ENCODE data around the gene DDIT4. TPM values are rescaled to one million over a fixed set of nuclear protein-coding genes. Genes with fewer than 3 reads are reported as not detected.
"Not testable (repeated sequence)": the region's sequence is repeated elsewhere in the genome, so short reads cannot be mapped to it uniquely, and the experiment has no call there.

The DDIT4 gene, protein sequence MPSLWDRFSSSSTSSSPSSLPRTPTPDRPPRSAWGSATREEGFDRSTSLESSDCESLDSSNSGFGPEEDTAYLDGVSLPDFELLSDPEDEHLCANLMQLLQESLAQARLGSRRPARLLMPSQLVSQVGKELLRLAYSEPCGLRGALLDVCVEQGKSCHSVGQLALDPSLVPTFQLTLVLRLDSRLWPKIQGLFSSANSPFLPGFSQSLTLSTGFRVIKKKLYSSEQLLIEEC
- 87.2 TPM for total RNA-seq

DNA sequence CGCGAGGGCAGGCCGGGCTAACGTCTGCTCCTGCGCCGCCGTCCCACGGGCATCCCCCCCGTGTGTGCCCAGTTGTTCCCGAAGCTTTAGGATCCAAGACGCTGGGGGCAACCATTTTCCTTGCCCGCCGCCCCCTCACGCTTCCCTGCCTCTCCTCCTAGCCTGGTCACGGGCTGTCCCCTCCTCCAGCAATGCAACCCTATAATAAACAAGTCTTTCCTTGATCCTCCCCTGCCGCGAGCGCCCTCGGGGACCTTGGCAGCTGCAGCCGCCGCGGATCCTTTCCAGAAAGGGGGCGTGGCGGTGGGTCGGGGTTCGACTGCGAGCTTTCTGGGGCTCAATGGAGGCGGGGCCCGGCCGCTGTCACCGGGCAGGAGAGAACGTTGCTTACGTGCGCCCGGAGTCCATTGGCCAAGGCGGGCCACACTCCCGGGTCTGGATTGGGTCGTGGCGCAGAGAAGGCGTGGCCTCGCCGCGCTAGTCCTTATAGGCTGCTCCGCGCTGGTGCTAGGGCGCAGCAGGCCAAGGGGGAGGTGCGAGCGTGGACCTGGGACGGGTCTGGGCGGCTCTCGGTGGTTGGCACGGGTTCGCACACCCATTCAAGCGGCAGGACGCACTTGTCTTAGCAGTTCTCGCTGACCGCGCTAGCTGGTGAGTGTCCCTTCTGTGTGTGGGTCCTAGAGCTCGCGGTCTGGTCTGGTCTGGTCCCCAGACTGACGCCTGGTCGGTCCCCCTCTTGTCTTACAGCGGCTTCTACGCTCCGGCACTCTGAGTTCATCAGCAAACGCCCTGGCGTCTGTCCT is at the start of gene DDIT4:
DDIT4 (plus strand) TSS at position 515 of the 803 bp plus-strand sequence. CDS start 293 bp downstream, outside the sequence.
- peak within 1 kb of the TSS; percentile 97 for H3K27ac ChIP-seq (ENCODE audit: low read depth, low read length)
- peak within 1 kb of the TSS; percentile 99 for H3K9ac ChIP-seq (ENCODE audit: low read depth in 1 of 3, low read length in 3 of 3)
- peaks cover 24 to 47% (median 46%) of the 10 kb centered on the region in 3 donors for H3K4me1 ChIP-seq (ENCODE audit: control insufficient read depth in 3 of 3, insufficient read depth in 3 of 3, low read length in 3 of 3)
- H3K36me3 ChIP-seq (ENCODE audit: control insufficient read depth in 3 of 3, insufficient read depth in 3 of 3, low read length in 3 of 3): peaks cover 9 to 13% (median 10%) of the 10 kb centered on the region in 3 donors
- H3K27me3 ChIP-seq (ENCODE audit: control insufficient read depth in 3 of 3, insufficient read depth in 3 of 3, low read length in 3 of 3): no peaks in the 10 kb centered on the region
- H3K4me3 ChIP-seq (ENCODE audit: low read length in 3 of 3): peak within 1 kb of the TSS; percentile 95 to 100 (median 98)
- H3K9me3 ChIP-seq (ENCODE audit: control insufficient read depth in 3 of 3, low read length in 3 of 3): no peaks in the 10 kb centered on the region

DNA sequence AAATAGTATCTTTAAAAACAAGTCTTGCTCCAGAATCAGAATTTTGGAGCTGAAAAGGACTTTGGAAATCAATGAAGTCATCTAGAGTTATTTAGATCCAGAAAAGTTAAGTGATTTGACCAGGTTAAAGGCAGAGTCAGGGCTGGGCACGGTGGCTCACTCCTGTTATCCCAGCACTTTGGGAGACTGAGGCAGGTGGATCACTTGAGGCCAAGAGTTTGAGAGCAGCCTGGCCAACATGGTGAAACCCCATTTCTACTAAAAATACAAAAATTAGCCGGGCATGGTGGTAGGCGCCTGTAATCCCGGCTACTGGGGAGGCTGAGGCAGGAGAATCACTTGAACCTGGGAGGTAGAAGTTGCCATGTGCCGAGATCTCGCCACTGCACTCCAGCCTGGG is 49.5 kb upstream of the DDIT4 start:
- not testable (repeated sequence) for H3K9ac ChIP-seq (ENCODE audit: low read depth in 1 of 3, low read length in 3 of 3); H3K36me3 ChIP-seq (ENCODE audit: control insufficient read depth in 3 of 3, insufficient read depth in 3 of 3, low read length in 3 of 3); H3K4me3 ChIP-seq (ENCODE audit: low read length in 3 of 3); H3K27me3 ChIP-seq (ENCODE audit: control insufficient read depth in 3 of 3, insufficient read depth in 3 of 3, low read length in 3 of 3); H3K9me3 ChIP-seq (ENCODE audit: control insufficient read depth in 3 of 3, low read length in 3 of 3); H3K27ac ChIP-seq (ENCODE audit: low read depth, low read length)
- peaks cover 19 to 43% (median 25%) of the 10 kb centered on the region in 3 donors for H3K4me1 ChIP-seq (ENCODE audit: control insufficient read depth in 3 of 3, insufficient read depth in 3 of 3, low read length in 3 of 3)

DNA sequence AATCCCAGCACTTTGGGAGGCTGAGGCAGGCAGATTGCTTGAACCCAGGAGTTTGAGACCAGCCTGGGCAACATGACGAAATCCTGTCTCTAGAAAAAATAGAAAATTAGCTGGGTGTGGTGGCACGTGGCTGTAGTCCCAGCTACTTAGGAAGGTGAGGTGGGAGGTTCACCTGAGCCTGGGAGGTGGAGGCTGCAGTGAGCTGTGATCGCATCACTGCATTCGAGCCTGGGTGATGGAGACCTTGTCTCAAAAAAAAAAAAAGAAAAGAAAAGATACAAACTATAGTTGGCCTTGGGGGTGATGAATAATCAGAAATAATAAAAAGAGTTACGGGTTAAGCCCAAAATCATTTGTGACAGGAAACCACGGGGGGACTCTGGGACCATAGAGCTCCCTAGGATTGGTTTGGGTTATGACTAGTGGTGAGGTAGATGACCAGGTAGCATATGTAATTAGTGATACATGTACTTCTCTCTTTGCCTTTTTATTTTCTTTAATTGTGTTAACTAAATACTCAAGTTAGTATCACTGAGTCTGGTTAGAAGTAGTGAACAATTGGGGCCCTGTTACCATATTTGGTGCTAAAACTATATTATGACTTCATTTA is 47.2 kb upstream of the DDIT4 start:
- Histone ChIP-seq H3K4me3 (ENCODE audit: low read length in 3 of 3) (no peak overlapping the region), H3K27me3 (ENCODE audit: control insufficient read depth in 3 of 3, insufficient read depth in 3 of 3, low read length in 3 of 3) (no peaks in the 10 kb centered on the region), H3K4me1 (ENCODE audit: control insufficient read depth in 3 of 3, insufficient read depth in 3 of 3, low read length in 3 of 3) (peaks cover 28 to 51% (median 41%) of the 10 kb centered on the region in 3 donors), H3K36me3 (ENCODE audit: control insufficient read depth in 3 of 3, insufficient read depth in 3 of 3, low read length in 3 of 3) (peaks cover 6 to 11% (median 11%) of the 10 kb centered on the region in 3 donors), H3K9me3 (ENCODE audit: control insufficient read depth in 3 of 3, low read length in 3 of 3) (no peaks in the 10 kb centered on the region), H3K27ac (ENCODE audit: low read depth, low read length) (no peak overlapping the region), H3K9ac (ENCODE audit: low read depth in 1 of 3, low read length in 3 of 3) (no peak overlapping the region)

- Histone ChIP-seq H3K4me1 (ENCODE audit: control insufficient read depth in 3 of 3, insufficient read depth in 3 of 3, low read length in 3 of 3) (peaks cover 28 to 48% (median 39%) of the 10 kb centered on the region in 3 donors), H3K36me3 (ENCODE audit: control insufficient read depth in 3 of 3, insufficient read depth in 3 of 3, low read length in 3 of 3) (peaks cover 7 to 13% (median 12%) of the 10 kb centered on the region in 3 donors)
These were observed 45.9 kb upstream of the DDIT4 start for GRCh38 chr10:72227826-72228225.

GRCh38 chr10:72228318-72228751 is 45.4 kb upstream of the DDIT4 start:
- Histone ChIP-seq H3K4me1 (ENCODE audit: control insufficient read depth in 3 of 3, insufficient read depth in 3 of 3, low read length in 3 of 3) (peaks cover 27 to 47% (median 38%) of the 10 kb centered on the region in 3 donors), H3K4me3 (ENCODE audit: low read length in 3 of 3) (no peak overlapping the region), H3K9me3 (ENCODE audit: control insufficient read depth in 3 of 3, low read length in 3 of 3) (no peaks in the 10 kb centered on the region), H3K9ac (ENCODE audit: low read depth in 1 of 3, low read length in 3 of 3) (peak overlapping the region in 1 of 3 donors; percentile 68), H3K27ac (ENCODE audit: low read depth, low read length) (peak overlapping the region; percentile 80), H3K36me3 (ENCODE audit: control insufficient read depth in 3 of 3, insufficient read depth in 3 of 3, low read length in 3 of 3) (peaks cover 11 to 16% (median 15%) of the 10 kb centered on the region in 3 donors), H3K27me3 (ENCODE audit: control insufficient read depth in 3 of 3, insufficient read depth in 3 of 3, low read length in 3 of 3) (no peaks in the 10 kb centered on the region)

More at GRCh38 chr10:72227826-72228225, 45.9 kb upstream of the DDIT4 start:
- H3K27ac ChIP-seq (ENCODE audit: low read depth, low read length): peak overlapping the region; percentile 80
- H3K4me3 ChIP-seq (ENCODE audit: low read length in 3 of 3): no peak overlapping the region
- H3K27me3 ChIP-seq (ENCODE audit: control insufficient read depth in 3 of 3, insufficient read depth in 3 of 3, low read length in 3 of 3): no peaks in the 10 kb centered on the region
- H3K9me3 ChIP-seq (ENCODE audit: control insufficient read depth in 3 of 3, low read length in 3 of 3): no peaks in the 10 kb centered on the region
- peak overlapping the region in 1 of 3 donors; percentile 54 for H3K9ac ChIP-seq (ENCODE audit: low read depth in 1 of 3, low read length in 3 of 3)

DNA sequence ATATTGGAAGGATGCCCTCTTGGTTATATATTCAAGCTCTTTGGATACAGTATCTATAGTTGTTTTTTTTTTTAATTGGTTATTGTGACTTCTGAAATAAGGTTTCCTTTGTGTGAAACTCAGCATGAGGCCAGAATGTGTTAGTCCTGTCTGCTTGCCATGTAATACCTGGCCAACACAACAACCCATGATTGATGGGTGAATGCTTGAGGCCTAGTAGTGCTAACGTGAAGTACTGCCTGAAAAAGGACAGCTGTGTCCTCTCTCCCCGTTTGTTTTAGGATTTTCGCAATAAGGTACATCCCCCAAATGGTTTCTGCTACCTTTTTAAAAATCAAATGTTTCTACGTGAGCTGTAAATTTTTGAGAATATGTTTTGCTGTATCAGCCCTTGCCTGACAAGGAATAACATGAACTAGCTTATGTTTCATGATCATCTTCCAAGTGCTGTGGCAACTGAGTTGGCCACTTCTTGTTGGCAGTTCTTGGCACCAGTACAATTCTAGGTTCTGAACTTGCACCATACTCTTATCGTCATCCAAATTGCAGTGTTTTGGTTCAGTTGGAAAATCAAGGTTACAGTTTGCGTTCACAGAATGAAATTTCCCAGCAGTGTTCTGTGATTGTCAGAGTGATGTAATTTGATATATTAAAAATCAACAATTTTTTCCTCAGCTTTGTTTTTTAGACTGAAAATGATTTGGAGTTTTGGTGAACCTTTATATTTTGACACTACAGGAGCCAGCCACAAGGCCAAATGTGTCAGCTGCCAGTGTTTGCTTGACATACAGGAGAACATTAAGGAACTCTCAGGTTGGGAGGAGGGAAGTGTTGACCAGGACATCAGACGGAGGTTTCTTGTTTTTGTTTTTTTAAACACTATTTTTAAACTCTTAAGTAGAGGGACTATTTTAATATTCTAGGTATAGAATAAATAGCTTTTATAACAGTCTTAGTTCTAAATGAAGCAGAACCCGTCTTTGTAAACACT is 44.2 kb upstream of the DDIT4 start:
- H3K36me3 ChIP-seq (ENCODE audit: control insufficient read depth in 3 of 3, insufficient read depth in 3 of 3, low read length in 3 of 3): peaks cover 17 to 19% (median 18%) of the 10 kb centered on the region in 3 donors
- no peaks in the 10 kb centered on the region for H3K27me3 ChIP-seq (ENCODE audit: control insufficient read depth in 3 of 3, insufficient read depth in 3 of 3, low read length in 3 of 3)
- peak overlapping the region; percentile 33 to 69 (median 42) for H3K9ac ChIP-seq (ENCODE audit: low read depth in 1 of 3, low read length in 3 of 3)
- peak overlapping the region; percentile 80 for H3K27ac ChIP-seq (ENCODE audit: low read depth, low read length)
- peaks cover 25 to 40% (median 32%) of the 10 kb centered on the region in 3 donors for H3K4me1 ChIP-seq (ENCODE audit: control insufficient read depth in 3 of 3, insufficient read depth in 3 of 3, low read length in 3 of 3)
- H3K4me3 ChIP-seq (ENCODE audit: low read length in 3 of 3): no peak overlapping the region
- no peaks in the 10 kb centered on the region for H3K9me3 ChIP-seq (ENCODE audit: control insufficient read depth in 3 of 3, low read length in 3 of 3)

- Histone ChIP-seq H3K4me1 (ENCODE audit: control insufficient read depth in 3 of 3, insufficient read depth in 3 of 3, low read length in 3 of 3) (peaks cover 37 to 60% (median 43%) of the 10 kb centered on the region in 3 donors), H3K9ac (ENCODE audit: low read depth in 1 of 3, low read length in 3 of 3) (no peak overlapping the region), H3K27me3 (ENCODE audit: control insufficient read depth in 3 of 3, insufficient read depth in 3 of 3, low read length in 3 of 3) (no peaks in the 10 kb centered on the region), H3K4me3 (ENCODE audit: low read length in 3 of 3) (no peak overlapping the region), H3K27ac (ENCODE audit: low read depth, low read length) (no peak overlapping the region), H3K9me3 (ENCODE audit: control insufficient read depth in 3 of 3, low read length in 3 of 3) (no peaks in the 10 kb centered on the region), H3K36me3 (ENCODE audit: control insufficient read depth in 3 of 3, insufficient read depth in 3 of 3, low read length in 3 of 3) (peaks cover 20 to 21% (median 20%) of the 10 kb centered on the region in 3 donors)
These were observed 40.1 kb upstream of the DDIT4 start for GRCh38 chr10:72233621-72234020.

GRCh38 chr10:72234560-72235095 is 39.1 kb upstream of the DDIT4 start:
- H3K27me3 ChIP-seq (ENCODE audit: control insufficient read depth in 3 of 3, insufficient read depth in 3 of 3, low read length in 3 of 3): no peaks in the 10 kb centered on the region
- no peak overlapping the region for H3K4me3 ChIP-seq (ENCODE audit: low read length in 3 of 3)
- no peak overlapping the region for H3K9ac ChIP-seq (ENCODE audit: low read depth in 1 of 3, low read length in 3 of 3)
- H3K9me3 ChIP-seq (ENCODE audit: control insufficient read depth in 3 of 3, low read length in 3 of 3): no peaks in the 10 kb centered on the region
- H3K27ac ChIP-seq (ENCODE audit: low read depth, low read length): peak overlapping the region; percentile 90
- peaks cover 32 to 55% (median 38%) of the 10 kb centered on the region in 3 donors for H3K4me1 ChIP-seq (ENCODE audit: control insufficient read depth in 3 of 3, insufficient read depth in 3 of 3, low read length in 3 of 3)
- peaks cover 20 to 21% (median 20%) of the 10 kb centered on the region in 3 donors for H3K36me3 ChIP-seq (ENCODE audit: control insufficient read depth in 3 of 3, insufficient read depth in 3 of 3, low read length in 3 of 3)
